HG03103 (cell line): Measurements from ENCODE around the gene KDM4D.
"Not testable (repeated sequence)": the region's sequence is repeated elsewhere in the genome, so short reads cannot be mapped to it uniquely, and the experiment has no call there.

Experiments used
- ATAC-seq: cut with Tn5 transposase; IDR thresholded peaks from one replicate; pipeline ENCODE4 v1.9.1; 2021; ENCODE audit warnings: low read depth; ENCODE audit not compliant: unreplicated experiment

Gene KDM4D

DNA sequence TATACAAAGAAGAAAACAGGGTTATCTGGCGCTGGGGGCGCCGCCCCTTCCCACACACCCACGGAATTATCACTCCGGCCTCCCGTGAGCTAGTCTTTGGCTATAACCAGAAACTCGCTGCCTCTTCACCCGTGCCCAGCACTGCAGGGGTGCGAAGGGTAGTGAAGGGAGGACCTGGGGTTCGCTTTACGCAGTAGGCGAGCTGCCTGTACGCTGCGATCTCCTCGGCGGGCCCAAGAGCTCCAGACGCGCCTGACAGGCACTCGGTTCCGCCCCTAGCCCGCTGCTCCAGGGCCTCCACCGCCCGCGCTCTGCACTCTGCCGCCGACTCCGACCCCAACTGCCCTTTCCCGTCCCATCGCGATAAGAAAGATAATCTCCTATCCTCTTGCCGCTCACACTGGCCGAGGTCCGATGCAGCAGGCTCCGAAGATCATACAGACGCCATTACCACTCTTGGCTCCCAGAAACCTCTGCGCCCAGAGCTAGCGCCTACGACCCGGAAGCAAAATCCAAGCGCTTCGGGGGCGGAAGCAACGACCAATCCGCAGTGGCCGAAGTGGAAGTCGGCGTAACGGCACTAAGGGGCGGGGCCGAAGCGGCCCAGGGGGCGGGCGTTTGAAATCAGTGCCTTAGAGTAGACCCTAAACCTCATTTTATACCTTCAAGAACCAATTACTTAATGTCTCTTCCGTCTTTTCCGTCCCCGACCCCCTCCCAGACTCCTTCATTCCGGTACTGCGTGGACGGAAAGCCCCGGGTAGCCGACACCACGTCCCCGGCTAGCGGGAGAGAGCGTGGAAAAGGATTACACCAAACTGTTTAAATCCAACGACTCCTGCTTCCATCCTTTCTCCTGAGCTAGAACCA lies at the start of gene KDM4D, which contains the start of gene CWC15:
TSS of gene KDM4D (plus strand) at position 611 of the 870 bp plus-strand sequence. CDS start 23,664 bp downstream, outside the sequence.
TSS of gene CWC15 (minus strand) at position 458 of the 870 bp plus-strand sequence. CDS start 1,371 bp downstream, outside the sequence.
- peak; percentile 100 for ATAC-seq

DNA sequence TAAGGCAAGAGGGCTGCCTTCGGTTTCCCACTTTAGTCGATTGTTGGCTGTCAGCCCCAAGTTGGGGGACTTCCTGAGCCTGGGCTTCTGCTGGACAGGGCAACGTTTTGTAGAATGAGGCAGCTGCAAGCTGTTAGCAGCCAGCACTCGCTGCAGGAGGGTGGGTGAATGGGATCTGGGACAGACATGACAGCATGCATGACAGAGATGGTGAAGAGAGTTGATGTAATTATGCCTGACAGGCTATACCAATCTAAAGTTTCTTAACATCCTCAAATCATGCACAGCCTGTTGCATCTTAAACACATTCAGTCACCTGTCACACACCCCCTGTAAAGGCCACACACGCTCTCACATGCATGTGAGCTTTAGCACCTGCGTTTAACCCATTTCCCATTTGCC lies 49.3 kb upstream of the KDM4D start:
- ATAC-seq = no peak

DNA sequence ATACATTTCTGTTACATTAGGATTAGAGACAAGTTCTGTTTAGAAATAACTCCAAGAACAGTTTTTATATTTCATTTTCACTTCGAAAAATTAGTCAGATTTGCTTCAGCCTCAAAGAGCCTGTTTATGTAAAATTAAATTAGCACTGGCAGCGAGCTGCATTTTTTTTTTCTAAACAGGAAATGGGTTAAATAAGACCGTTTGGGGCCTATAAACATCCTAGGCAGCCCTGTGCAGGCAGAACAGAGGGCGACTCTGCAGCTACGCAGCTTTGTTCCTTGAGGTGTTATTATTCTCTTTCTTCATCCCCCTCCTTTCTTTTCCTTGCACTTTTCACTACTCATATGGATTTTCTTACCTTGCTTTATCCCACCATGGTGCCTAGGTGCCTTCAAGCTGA lies 48.9 kb upstream of the KDM4D start:
- no peak for ATAC-seq

DNA sequence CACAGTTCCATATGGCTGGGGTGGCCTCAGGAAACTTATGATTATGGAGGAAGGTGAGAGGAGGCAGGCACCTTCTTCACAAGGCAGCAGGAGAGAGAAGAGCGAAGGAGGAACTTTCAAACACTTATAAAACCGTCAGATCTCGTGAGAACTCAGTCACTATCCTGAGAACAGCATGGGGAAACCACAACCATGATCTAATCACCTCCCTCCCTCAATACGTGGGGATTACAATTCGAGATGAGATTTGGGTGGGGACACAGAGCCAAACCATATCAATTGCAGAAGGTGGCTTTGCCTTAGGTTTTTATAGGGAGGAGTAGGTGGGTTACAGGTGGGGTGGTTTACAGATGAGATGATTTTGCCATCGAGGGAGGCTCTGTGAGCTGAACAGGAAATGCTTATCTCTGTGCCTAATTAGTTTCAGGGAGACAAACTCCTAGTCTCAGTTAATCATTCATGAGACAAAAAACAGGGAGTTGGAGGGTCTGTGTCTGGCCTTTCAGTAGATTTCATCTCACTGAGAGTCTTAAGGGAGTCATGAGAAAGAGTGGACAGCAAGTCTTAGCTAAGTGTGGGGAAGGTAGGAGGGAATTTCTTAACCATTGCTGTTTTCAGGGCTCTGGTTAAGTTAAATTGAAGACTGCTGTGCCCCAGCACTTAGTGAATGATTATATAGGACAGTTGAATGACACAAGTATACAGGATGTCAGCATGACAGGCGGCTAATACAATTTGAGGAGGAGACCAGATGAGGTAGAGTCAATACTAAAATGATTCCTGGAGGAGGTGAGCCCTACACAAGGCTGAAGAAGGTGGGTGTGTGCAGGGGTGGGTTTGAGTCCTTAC lies 47.9 kb upstream of the KDM4D start:
- ATAC-seq = no peak

DNA sequence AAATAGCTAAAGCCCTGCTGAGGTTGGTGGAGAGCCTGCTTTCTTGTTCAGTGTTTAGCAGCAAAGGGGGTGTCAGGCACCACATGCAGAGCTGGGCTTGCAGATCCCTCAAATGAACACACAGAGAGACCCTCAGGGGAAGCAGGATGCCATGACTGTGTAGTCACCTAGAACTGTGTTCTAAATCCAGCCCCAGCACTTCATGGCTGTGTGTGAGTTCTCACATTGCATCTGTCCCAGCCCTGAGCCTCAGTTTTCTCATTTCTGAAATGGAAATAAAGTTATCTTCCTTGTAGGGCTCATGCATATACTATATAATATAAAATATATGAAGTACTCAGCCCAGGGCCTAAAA lies 47.3 kb upstream of the KDM4D start:
- ATAC-seq = no peak

DNA sequence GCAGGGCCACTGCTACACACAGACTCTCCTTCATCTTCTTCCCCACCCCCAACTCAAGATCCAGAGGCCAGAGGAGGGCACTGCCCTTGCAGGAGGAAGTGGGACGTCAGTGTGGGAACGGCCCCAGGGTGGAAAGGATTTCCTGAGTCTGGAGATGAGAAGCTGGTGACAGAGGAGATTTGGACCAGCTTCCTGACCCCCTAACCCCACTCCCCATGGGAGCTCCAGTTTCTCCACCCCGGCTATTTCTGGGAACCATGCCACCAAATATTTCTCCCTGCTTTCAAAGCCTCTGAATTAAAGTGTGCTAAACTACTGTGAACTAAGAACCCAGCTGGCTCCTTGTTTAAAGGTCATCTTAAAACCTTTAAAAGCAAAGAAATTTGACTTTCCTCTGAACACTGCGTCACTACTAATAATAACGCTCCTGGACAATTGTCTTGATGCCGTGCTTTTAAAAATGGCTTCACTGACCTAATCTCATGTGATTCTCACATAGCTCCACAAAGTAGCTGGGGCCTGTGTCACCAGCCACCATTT lies 46.7 kb upstream of the KDM4D start:
- ATAC-seq = no peak

DNA sequence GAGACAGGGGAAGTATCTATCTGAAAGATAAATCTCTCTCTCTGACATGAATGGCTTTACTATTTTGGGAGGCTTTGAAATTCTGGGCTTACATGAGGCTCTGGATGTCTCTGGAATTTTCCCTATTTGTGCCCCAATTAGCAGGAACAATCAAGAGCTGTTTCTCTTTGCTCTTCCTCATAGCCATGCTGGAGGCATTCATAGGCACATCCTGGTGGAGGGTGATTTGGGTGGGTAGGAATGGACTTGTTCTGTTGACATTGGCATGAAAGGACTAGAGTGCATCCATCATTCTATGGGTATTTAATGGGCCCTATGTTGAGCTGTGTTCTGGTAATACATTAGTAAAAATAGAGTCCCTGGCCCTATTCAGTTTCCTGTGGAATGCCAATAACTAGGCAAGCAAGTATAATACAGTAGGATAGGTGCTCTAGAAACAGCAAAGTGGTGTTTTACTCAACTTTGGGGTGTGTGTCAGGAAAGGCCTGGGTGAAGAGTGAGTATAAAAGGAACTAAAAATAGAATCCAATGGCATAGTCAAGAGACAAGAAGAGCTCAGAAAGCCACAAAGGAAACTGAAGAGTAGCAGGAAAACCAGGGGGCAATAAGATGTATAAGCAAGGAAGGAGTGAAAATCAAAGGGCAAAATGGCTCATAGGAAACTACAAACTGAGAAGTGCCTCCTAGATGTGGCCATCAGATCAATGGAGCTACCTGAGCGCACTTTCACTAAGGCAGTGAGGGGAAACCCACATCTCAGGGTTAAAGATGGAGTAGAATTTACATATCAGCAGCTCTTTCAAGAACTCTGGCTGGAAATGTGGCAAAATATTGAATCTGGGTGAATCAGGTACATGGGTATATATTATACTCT lies 45.2 kb upstream of the KDM4D start:
- no peak for ATAC-seq

DNA sequence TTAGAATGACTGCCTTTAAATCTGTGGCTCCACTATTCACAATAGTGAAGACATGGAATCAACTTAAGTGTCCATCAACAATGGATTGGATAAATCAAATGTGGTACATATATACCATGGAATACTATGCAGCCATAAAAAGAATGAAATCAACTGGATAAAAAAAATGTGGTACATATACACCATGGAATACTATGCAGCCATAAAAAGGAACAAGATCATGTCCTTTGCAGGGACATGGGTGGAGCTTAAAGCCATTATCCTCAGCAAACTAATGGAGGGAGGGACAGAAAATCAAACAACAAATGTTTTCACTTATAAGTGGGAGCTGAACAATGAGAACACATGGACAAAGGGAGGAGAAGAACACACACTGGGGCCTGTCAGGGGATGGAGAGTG lies 41.4 kb upstream of the KDM4D start:
- not testable (repeated sequence) for ATAC-seq

DNA sequence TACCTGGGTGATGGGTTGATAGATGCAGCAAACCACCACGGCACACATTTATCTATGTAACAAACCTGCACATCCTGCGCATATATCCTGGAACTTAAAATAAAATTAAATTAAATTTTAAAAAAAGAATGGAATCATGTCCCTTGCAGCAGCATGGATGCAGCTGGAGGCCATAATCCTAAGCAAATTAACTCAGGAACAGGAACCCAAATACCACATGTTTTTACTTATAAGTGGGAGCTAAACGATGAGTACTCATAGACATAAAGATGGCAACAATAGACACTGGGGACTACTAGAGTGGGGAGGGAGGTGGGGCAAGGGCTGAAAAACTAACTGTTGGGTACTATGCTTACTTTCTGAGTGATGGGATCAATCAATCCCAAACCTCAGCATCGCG lies 41.0 kb upstream of the KDM4D start:
- no peak for ATAC-seq

DNA sequence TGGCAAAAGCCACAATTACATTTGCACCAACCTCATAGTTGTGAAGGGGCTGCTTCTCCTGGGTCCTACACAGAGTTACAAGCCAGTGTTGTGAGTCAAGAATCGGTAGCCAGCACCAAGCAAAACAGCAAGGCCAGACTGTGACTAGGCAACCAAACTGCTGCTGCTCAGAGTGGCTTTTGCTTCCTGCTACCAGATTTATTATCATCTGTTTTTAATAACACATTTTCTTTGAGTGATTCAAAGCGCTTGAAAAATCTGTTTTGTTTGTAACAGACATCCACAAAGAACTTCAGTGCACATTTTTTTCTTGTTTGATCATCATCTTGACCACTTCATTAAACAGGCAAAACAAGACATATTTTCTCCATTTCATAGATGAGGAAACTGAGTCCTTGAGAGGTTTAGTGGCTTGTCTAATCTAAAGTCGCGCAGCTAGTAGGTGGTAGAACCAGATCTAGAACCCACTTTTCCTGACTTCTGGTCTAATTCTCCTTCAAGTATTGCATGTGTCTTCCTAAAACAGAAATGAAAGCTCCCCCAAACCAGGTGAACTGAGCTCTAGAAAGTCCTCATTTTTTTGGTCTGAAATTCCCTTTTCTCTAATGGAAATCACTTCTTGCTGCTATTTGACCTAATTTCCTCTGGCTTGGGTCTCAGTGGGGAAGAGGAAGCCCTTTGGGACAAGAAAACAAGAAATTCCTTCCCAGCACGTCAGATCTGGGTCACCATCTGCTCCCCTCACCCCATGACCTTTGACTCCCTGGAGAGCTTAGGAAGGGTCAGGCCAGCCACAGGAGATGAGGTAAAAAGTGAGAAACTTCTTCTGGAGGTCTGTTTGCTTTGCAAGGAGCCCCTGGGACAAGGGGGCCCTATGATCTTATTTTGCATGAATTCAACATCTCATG lies 40.0 kb upstream of the KDM4D start:
- no peak for ATAC-seq

DNA sequence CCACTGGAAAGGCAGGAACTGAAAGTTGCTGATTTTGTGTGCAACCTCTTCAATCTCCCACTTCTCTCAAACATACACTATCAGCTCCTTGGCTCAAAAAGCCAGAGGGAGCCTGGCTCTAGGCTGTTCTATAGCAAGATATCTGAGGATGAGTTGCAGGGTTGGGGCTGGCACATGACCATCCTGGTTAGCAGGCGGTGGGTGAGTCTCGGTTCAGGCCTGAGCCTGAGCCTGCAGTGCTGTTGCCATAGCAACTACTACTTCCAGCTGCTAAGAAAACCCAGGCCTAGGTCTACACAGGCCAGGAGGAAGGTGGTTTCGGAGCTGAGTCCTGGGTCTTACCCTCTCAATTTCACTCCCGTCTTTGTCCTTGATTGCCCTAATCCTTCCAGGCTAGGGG lies 39.1 kb upstream of the KDM4D start:
- no peak for ATAC-seq

DNA sequence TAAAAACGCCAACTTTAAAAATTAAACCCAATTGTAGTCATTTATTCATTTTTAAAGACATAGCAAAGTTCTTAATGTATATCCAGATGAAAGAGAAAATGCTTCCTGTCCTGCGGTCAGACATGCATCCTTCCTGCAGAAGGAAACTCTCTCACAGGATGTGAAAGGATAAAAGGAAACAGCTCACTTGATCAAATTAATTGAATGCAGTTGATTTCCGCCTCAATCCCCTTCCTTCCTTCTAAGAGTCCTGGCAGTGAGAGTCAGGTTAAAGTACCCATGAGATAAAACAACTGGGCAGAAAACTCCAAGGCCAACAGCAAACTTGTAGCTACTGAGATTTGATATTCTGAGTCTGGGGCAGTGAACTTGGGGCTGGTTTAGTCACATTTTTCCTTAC lies 38.7 kb upstream of the KDM4D start:
- ATAC-seq = no peak

DNA sequence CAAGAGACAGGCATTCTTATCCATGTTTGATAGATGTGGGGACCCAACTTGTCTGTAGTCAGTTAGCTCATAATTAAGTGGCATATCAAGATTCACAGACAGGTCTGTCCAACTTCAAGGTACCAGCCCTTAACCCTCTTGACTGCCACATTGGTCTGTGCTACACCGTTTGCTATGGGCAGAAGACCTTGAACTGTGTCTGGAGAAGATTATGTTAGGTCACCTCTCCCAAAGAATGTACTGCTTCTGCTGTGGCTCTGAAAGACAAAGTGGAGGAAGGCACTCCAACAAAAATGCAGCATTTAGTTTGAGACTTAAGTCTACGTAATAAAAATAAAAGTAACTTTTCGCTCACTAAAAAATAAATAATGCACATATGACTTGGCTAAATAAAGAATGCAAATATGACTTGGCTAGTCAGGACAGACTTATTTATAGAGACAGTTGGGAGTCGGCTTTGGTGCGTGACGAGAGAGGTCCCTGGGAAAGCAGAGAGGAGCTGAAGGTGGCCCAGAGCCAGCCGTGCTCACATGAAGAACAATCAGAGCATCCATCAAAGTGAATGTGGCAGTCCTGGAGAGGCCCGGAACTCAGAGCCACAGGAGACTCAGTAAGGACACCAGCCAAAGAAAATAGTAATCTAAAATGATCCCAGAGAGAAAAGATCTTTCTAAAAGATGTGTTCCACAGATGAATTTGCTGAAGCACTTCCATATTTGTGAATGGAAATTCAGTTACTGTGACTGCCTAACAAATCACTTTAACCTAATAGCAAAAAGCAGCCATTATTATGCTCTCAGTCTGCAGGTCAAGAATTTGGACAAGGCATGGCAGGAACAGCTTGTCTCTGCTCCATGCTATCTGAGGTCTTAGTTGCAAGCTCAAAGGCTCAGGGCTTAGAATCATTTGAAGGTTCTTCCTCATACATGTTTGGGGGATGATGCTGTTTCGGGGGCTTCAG lies 35.1 kb upstream of the KDM4D start:
- ATAC-seq = no peak

DNA sequence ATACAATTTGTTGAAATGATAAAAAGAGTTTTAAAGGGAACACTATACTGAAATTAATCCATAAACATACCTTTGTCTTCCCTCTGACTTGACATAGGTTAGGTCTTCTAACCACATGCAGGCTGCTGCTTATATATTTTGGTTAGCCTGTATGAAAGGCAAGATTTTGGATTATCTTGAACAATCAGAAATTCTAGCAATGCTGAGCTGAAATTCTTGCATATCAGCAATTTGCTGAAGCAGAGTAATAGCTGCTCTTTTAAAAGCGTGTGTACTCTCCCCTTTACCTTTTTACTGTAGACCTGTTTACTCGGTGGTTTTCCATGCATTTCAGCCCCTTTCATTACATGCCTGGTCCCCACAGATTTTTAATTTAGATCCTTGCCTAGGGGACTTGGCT lies 34.2 kb upstream of the KDM4D start:
- ATAC-seq = no peak

DNA sequence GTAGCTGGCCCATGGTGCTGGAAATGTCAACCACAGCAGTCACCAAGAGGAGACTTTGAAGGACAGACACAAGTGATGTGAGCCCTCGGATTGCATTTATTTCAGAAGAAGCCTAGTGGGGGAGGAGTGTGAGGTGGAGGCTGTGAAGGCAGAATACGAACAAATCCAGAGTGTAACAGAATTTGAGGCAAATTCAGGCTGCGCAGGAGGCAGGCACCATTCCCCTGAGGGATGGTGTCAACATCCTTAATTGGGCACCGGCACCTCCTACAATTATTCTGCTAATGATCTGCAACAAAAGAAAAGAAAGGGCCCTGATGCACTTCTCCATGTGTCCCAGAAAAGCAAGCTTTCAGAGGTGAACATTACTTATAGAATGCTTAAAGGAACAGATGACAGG lies 32.4 kb upstream of the KDM4D start:
- no peak for ATAC-seq

DNA sequence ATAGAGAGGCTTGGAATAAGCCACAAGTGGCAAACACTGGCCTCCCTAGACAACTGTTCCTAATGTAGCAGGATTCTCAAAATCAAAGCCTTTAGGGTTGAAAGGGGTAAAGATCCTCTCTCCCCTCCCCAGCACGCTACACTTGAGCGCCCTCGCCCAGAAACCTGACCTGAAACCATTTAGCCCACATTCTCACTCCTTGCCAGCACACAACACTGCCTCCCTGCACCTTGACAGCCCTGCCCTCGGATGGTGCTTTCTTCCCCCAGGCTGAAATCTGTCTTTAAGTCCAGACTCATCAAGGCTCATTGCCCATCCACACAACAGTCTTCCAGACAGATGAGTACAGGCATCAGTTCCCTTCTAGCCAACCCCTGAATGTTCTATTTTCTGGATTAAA lies 26.7 kb upstream of the KDM4D start:
- no peak for ATAC-seq

DNA sequence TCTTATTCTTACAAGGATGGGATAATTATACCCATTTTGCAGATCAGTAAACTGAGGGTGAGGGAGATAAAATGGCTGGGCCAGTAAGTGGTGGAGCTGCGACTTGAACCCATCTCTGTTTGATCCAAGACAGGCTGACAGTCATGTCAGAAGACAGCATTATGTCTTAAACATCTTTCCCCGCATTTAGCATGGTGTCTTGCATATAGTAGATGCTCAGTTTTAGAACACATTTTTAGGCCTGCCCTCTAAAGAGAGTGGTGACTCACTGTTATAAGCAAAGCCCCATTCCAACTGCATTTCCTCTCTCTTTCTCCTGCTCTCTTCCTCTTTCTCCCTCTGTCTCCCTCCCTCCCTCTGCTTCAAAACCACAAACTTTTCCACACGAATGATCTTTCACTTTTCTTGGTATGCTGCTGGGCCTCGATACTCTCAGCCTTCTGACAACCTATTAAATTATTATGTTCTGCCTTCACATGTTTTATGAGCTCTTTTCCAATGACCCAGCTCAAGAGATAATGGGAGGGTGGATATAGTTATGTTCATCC lies 25.4 kb upstream of the KDM4D start:
- no peak for ATAC-seq

DNA sequence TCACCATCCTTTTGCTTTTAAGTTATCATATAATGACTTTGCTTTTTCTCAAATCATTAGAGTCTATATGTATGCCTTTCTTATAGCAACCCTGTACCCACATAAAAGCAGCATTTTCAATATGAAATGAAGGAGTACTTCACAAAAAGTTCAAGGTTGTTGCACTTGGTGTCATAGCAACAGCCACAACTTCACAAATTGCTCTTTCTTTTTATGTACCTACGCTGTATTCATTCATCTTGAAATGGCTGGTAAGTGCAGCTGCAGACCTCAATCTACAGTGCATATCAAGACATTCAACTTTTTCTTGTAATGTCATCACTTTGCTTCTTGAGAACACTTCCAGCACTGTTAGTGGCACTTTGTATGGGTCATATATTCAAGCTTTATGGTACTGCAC lies 18.8 kb upstream of the KDM4D start:
- ATAC-seq = no peak
